T-helper 2 cell treated with Interferon-gamma antibody and Interleukin-4, amounts not matched to agents 100 ng/mL and 5 ng/mL, for 36 hours (primary cell): ENCODE measurements around the gene COL4A2. TPM values are rescaled to one million over a fixed set of nuclear protein-coding genes. Genes with fewer than 3 reads are reported as not detected.
"Not testable (repeated sequence)": the region's sequence is repeated elsewhere in the genome, so short reads cannot be mapped to it uniquely, and the experiment has no call there.

Source experiments
- intact Hi-C: fragments of 100-400 bp; cut with micrococcal nuclease; formaldehyde crosslinking; loops from one replicate; pipeline ENCODE4 v1.15.1; 2023
- total RNA-seq: library from RNA; stranded (reverse); gene quantifications from 2 replicates; pipeline ENCODE4 v1.2.3, GENCODE V29; 2022

Gene COL4A2
- total RNA-seq, 1 donor from 2014 or later: not detected

DNA sequence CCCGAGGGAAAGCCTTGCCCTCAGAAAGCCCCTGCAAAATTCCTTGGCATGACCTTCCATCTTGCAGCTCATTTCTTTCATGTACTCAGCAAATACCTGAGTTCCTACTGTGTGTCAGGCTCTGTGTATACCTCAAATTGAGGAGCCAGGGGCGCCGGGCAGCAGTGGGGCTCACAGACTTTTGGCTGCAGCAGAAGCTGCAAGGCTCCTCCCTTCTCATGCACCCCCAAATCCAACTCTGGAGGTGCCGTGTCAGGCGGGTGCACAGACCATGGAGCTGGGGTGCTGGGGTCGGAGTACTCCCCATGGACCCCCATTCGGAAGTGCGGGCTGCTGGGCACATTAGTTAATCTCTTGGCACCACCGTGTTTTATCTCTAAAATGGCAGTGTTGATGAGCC, 72.3 kb downstream of the COL4A2 start:
- intact Hi-C loops: no loop called here

- intact Hi-C loops: no loop called here
Measured at GRCh38 chr13:110379905-110380341, 72.8 kb downstream of the COL4A2 start.

DNA sequence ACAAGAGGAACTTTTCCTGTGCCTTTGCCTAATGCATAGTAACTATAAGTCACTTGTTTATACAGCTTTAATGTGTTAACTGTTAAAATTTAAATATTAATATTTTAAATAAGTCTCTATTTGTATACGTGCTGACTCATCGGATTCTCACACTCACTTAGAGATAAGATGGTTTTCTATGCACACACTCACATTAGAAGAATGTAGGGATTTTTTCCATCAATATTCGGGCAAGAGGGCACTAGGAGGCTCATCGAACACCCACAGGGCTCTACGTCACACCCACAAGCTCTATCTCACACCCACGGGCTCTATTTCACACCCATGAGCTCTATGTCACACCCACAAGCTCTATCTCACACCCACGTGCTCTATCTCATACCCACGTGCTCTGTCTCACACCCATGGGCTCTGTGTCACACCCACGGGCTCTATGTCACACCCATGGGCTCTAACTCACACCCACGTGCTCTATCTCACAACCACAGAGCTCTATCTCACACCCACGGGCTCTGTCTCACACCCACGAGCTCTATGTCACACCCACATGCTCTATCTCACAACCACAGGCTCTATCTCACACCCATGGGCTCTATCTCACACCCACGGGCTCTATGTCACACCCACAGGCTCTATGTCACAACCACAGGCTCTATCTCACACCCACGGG, 73.4 kb downstream of the COL4A2 start:
- intact Hi-C loops: no loop called here

GRCh38 chr13:110381029-110381360, 73.9 kb downstream of the COL4A2 start:
- intact Hi-C loops: no loop called here

- intact Hi-C loops: no loop called here
Measured at GRCh38 chr13:110382229-110382628, 75.1 kb downstream of the COL4A2 start.

GRCh38 chr13:110382830-110383229, 75.7 kb downstream of the COL4A2 start:
- intact Hi-C loops: no loop called here

GRCh38 chr13:110387451-110388107, 80.5 kb downstream of the COL4A2 start:
- intact Hi-C loops: no loop called here

DNA sequence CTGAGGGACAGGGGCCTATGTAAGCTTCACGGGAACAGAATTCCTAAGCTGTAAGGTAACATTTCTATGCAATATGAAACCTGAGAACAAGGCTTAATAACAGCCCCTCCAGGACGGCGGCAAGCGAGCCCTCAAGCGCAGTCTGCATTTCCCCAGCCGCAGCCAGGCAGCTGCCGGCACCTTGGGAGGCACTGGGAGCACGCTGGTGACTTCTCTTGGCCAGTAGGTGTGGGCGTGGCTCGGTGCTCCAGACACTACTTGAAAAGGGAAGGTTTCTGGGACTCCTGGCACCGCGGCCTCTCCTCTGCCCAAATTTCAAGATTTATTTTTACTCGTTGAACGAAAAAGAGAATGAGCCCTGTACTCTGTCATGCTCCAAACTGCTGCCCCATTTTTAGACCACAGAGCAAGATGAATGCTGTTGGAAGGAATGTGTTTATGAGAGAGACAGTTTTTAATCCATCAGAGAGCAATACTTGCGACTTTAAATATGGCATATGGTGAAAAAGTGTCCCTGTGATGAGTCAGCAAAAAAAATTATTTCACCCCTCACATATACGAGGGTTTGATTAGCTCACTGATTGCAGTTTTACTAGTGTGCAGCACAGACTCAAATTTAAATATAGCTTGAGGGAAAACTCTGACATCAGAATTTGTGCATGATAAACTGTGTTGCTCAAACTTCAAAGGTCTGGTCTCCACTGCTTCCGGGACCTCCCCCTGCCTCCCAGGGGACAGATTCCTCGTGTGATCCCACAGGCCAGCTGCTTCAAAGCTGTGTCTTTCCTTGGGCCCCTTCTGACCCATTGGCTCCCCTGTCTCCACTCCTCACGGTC, 81.2 kb downstream of the COL4A2 start:
- intact Hi-C loops: no loop called here

DNA sequence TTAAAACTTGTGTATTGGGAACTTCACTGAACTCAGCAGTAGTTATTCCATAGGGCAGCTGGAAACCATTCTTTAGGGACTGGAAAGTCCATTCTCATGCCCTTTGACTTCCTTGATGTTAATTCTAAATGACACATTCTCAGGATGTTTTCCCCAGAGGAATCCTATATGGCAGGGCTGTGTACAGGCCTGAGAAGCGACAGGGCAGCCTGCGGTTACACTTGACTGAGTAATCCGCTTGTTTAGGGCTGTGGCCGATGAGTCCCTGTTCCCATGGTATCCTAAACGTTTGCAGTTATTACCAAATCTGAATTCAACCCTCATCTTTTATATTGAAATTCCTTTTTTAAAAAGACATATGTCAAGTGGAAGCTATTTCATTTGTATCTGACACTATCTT, 83.5 kb downstream of the COL4A2 start:
- intact Hi-C loops: no loop called here

DNA sequence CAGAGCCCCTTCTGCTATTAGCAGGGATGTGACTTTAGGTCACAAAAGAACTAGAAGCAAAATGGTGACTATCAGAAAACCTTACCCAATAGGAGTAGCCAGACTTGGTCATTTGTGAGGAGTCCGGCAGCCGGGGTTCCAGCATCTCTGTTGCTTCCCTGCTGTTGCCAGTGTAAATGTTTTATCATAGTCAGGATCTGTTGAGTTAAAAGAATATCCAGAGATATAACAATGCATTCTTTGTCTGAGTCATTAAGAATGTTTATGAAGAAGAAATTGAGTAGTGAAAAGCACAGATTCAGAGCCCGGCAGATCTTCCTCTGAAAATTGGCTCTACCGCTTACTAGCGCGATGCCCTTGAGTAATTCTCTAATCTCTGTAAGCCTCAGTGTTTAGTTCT, 84.2 kb downstream of the COL4A2 start:
- intact Hi-C loops: no loop called here

DNA sequence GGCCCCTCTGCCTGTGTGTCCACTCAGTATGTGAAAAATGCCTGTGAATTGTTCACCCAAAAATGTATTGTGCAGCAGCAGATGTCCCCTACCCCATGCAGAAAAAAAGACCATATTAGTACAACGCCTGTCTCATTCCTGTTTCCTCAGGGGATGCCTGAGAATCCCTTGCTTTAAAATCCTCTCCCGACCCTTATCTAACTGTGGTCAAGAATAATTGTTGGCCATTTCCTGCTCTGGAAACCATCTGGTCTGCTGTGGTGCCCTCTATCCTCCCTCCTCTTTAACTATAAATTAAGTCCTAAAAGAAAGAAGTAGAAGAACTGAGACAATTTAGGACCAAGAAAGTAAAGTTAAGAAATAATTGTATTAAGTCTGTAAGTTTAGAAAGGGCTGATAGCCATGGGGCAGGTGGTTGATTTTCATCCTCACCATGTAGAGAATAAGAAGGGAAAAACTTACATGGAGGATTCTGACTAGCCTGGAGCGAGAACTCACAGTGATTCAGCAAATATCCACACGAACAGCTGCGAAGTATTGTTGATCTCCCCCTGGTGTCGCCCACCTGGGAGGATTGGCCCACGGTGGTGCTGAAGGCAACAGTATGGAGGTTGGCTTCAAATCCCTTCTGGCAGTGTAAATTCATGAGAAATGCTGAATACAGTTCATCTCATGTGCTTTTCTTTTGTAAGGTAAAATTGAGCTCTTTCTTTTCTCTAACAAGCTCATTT, 85.6 kb downstream of the COL4A2 start:
- intact Hi-C loops: no loop called here

DNA sequence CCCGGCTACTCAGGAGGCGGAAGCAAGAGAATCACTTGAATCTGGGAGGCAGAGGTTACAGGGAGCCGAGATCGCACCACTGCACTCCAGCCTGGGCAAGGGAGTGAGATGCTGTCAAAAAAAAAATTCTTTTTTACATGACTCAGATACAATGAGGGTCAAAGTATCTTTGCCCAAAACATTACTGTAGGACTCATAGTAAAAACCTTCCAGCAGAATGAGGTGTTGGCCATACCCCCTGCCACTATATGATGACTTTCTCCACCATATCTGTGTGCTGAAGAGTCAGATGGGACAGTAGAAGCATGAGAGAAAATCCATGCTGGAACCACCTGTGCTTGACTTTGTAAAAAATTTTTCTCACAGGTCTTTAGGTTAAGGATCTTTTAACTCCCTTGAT, 86.7 kb downstream of the COL4A2 start:
- intact Hi-C loops: no loop called here

DNA sequence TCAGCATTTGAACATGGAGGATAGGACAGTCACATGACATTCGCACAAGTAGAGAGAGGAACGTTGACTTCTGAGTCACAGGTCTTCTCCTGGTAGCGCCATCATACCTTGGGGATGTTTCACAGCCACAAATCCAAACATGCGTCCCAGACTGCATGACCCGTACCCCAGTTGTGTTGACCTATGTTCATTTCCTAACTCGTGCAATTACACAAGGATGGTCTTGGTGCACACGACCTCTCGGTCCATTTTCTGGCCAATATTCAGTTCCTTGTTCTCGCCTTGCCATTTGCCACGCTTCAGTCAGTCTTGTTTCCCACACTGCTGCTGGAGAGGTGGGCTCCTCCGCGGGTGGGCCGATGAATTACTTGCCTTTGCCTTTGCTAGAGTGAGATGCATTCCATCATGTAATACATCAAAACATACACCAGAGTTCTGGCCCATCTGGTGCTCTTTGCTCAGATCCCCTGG, 87.3 kb downstream of the COL4A2 start:
- intact Hi-C loops: no loop called here

GRCh38 chr13:110395616-110396015, 88.5 kb downstream of the COL4A2 start:
- intact Hi-C loops: not testable (repeated sequence)

GRCh38 chr13:110396476-110396875, 89.4 kb downstream of the COL4A2 start:
- intact Hi-C loops: no loop called here

- intact Hi-C loops: no loop called here
Measured at GRCh38 chr13:110396913-110397381, 89.9 kb downstream of the COL4A2 start.

- intact Hi-C loops: no loop called here
Measured at GRCh38 chr13:110397436-110398115, 90.5 kb downstream of the COL4A2 start.

DNA sequence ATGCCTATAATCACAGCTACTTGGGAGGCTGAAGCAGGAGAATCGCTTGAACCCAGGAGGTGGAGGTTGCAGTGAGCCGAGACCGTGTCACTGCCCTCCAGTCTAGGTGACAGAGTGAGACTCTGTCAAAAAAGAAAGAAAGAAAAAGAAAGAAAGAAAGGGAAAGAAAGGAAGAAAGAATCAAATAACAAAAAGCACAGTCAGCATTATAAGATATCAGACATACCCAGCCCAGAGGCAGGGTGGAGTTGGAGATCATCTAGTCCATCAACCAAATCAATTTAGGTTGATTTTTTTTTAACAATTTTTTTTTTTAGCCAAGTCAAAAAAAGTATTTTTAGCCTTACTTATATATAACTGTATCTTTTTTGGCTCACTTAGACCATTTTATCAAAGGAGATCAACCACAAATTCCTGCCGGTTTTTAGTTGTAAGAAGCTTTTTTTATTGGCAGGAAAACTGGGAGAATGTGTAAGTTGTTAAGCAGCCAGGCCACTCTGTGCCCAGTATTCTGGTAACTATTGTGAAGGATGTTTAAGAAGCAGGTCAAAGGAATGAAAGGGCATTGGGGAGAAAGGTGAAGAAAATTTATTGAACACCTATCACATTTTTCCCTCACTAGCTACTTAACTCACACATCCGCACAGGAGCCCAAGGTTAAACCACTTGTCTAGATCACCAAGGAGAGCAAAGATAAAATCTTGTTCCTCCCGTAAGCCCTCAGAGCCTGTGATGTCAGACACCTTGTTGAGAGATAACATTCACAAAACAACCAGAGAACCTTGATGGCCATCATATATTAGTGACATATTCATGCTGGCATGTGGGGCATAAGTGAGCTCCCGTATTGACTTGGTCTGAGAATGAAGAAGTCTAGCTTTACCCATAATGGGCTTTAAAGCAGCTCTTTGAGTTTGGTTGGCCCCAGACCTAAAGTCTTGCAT, 91.8 kb downstream of the COL4A2 start:
- intact Hi-C loops: no loop called here

DNA sequence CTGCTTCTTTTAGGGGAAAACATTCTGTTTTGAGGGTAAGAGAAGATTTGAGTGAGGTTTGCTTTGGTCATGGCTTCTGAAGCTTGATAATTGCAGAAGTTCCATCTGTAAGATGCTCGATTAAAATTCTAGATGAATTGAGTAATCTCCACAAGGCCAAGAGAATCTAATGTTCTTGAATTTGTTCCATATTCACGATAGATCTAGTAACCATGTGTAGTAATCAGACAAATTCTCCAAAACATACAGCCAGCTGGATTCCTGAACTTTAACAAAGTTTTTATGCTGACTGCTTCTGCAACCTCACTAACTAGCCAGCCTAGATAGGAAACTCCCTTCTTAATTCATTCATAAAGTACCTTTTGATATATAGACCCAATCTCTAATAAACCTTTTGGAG, 92.7 kb downstream of the COL4A2 start:
- intact Hi-C loops: no loop called here
